ENCODE data around the gene CD109. TPM values are rescaled to one million over a fixed set of nuclear protein-coding genes. Genes with fewer than 3 reads are reported as not detected.

CD109 gene
- total RNA-seq, 2 experiments from 2014 or later: 7.2 to 9.1 TPM

DNA sequence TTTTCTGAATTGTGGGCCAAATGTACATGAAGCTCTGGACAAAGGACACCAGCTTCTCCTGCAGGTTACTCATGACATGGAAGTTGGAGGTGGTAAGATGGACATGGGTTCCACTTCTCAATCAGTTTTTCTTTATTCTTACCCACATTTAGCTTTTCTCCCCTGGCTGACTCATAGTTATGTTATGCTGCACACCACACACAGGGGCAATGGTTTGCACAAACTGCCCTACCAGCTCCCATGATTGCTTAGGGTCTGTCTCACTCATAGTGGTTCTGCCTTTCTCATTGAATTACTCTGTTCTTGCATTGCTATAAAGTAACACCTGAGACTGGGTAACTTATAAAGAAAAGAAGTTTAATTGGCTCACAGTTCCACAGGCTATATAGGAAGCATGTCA lies 4.5 kb upstream of the CD109 start:
- Mint-ChIP-seq H3K4me3 (no peak overlapping the region), H3K4me1 (ENCODE audit: low read depth) (peaks cover 22% of the 10 kb centered on the region), H3K36me3 (peaks cover 3% of the 10 kb centered on the region), H3K27me3 (peaks cover 16% of the 10 kb centered on the region), H3K27ac (no peak overlapping the region), H3K9me3 (no peaks in the 10 kb centered on the region)
- intact Hi-C loops (cut with micrococcal nuclease): no loop called here
- peak; percentile 24 for DNase-seq
- POLR2A ChIA-PET: no interaction called here
- CTCF ChIA-PET: interaction anchor here (0.8 to 4.5 kb wide), 3 partner anchors 13 to 46 kb away, joined by 4 to 30 read pairs (median 4); no protein-coding TSS in a partner anchor

DNA sequence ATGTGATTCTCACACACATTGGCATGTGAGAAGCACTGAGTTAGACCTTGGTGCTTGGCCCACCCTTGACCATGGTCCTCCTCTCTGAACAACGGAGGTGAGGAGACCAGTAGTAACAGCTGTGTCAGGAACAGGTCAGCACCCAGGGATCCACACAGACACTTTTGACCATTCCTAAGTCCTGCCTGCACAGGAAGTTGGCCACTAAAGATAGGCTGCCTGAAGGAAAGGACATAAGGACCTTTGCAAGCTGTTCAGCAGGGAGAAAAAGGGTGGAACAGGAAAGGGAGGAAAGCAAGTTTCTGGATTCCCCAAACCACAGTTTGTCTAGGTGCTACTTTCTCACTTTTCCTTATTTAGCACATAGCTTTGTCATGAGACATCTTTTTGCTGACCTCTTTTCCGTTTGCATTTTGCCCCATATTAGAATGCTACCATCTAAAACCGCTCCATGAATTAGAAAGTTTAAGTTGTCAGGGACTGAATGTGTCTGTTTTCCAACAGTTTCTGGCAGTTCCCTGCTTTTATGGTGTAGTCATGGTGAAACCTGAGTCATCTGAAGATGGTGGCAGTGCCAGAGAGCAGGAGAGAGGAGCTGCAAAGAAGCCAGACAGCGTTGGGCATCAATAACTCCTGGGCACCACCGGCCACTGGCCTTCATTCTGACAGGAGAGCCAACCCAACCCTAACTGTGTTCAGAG lies 1.1 kb upstream of the CD109 start:
- peaks cover 36% of the 10 kb centered on the region for H3K4me1 Mint-ChIP-seq (ENCODE audit: low read depth)
- POLR2A ChIA-PET: interaction anchor here (1.0 to 1.5 kb wide), 2 partner anchors 173 to 175 kb away, joined by 3 to 5 read pairs; no protein-coding TSS in a partner anchor
- peaks cover 17% of the 10 kb centered on the region for H3K27me3 Mint-ChIP-seq
- H3K9me3 Mint-ChIP-seq: no peaks in the 10 kb centered on the region
- DNase-seq: peak; percentile 21
- CTCF ChIA-PET: interaction anchor here (0.5 to 2.4 kb wide), 6 partner anchors 9 to 109 kb away, joined by 3 to 8 read pairs (median 4); no protein-coding TSS in a partner anchor
- H3K27ac Mint-ChIP-seq: peak overlapping the region; percentile 81
- intact Hi-C loops (cut with micrococcal nuclease): loop anchor here (1.0 to 2.0 kb wide), 6 partner anchors 27 to 1548 kb away; partner anchors contain the start of genes COX7A2 and EEF1A1
- H3K4me3 Mint-ChIP-seq: peak overlapping the region; percentile 80
- H3K36me3 Mint-ChIP-seq: peaks cover 14% of the 10 kb centered on the region

DNA sequence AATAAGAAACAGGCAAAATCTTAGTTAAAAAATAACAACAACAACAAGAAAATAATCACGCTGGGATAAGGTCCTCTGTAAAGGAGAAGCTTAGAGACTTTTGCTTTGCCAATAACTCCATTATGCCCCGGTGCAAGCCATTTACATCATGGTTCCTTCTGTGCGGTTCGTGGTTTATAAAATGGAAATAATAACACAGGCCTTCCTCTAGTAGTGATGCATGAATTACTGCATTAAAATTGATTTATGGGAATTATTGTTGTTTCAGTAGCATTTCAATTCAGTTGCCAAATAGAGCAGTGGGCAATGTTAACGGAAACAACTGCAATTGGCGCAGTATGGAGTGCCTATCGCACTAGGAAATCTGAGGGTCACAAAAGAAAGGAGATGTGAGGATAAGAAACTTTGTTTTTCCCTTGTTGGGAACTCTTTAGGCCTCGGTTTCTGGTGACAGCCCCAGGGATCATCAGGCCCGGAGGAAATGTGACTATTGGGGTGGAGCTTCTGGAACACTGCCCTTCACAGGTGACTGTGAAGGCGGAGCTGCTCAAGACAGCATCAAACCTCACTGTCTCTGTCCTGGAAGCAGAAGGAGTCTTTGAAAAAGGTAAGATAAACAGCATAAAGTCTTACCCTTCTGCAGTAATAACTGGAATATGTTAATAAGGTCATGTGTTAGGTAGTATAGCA lies 1.1 kb downstream of the CD109 start:
- Mint-ChIP-seq H3K27me3 (peaks cover 8% of the 10 kb centered on the region), H3K27ac (peak overlapping the region; percentile 90), H3K4me3 (peak overlapping the region; percentile 80), H3K36me3 (peaks cover 16% of the 10 kb centered on the region), H3K4me1 (ENCODE audit: low read depth) (peaks cover 35% of the 10 kb centered on the region), H3K9me3 (no peaks in the 10 kb centered on the region)
- POLR2A ChIA-PET: no interaction called here
- peak; percentile 16 for DNase-seq
- intact Hi-C loops (cut with micrococcal nuclease): no loop called here
- CTCF ChIA-PET: interaction anchor here (1.0 kb wide), 1 partner anchor 45 kb away, joined by 4 read pairs; no protein-coding TSS in a partner anchor

DNA sequence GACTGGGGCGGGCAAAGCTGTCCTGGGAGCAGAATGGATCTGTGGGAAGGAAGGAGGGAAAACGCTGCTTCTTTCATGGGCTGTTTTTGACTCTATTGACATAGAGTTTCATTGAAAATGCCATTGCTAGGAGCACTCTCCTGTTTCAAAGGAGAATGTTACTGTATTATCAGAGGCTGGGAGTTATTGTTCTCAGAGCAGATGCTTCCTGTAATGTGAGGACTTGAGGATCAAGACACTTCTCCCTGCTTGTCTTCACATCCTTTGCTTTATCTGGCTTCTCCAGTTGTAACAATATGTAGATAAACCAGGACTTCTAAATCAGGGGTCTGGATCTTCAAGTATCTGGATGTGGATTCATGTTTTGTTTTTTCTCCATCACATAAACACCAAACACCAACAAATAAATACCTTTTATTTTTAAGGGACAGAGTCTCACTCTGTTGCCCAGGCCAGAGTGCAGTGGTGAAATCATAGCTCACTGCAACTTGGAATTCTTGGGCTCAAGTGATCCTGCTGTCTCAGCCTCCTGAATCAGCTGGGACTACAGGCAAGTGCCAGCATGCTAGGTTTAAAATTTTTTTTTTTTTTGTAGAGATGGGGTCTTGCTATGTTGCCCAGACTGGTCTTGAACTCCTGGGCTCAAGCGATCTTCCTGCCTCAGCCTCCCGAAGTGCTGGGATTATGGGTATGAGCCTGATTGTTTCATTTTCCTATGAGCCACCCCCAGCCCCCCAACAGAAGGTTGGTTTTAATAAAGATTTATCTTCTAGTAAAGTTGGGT lies 3.9 kb downstream of the CD109 start:
- H3K9me3 Mint-ChIP-seq: no peaks in the 10 kb centered on the region
- H3K4me1 Mint-ChIP-seq (ENCODE audit: low read depth): peaks cover 38% of the 10 kb centered on the region
- peaks cover 18% of the 10 kb centered on the region for H3K36me3 Mint-ChIP-seq
- intact Hi-C loops (cut with micrococcal nuclease): no loop called here
- no peak overlapping the region for H3K4me3 Mint-ChIP-seq
- POLR2A ChIA-PET: no interaction called here
- H3K27ac Mint-ChIP-seq: no peak overlapping the region
- no peak for DNase-seq
- CTCF ChIA-PET: interaction anchor here (1.7 kb wide), 1 partner anchor 24 kb away, joined by 5 read pairs; no protein-coding TSS in a partner anchor
- peaks cover 4% of the 10 kb centered on the region for H3K27me3 Mint-ChIP-seq

DNA sequence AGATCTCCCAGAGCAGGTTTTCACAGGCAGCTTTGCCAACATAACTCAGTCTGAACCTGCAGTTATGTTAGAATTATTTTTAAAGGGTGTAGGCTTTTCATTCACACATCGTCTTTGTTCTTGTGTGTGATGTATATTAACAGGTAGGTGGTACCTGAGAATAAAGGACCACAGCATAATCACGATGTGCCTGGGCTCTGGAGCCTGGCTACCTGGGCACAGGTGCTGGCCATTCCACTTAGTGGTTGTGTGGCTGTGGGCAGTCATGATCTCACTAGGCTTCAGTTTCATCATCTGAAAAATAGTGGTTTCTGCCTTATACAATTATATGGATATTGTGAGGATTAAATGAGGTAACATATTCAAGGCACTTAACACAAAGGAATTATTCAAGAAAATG lies 6.4 kb downstream of the CD109 start:
- CTCF ChIA-PET: interaction anchor here (0.7 to 1.3 kb wide), 5 partner anchors 26 to 1565 kb away, joined by 3 to 4 read pairs (median 3); no protein-coding TSS in a partner anchor
- Mint-ChIP-seq H3K27me3 (peaks cover 4% of the 10 kb centered on the region), H3K27ac (no peak overlapping the region), H3K4me3 (no peak overlapping the region), H3K4me1 (ENCODE audit: low read depth) (peaks cover 21% of the 10 kb centered on the region), H3K9me3 (no peaks in the 10 kb centered on the region), H3K36me3 (peaks cover 18% of the 10 kb centered on the region)
- POLR2A ChIA-PET: no interaction called here
- intact Hi-C loops (cut with micrococcal nuclease): no loop called here
- DNase-seq: no peak

DNA sequence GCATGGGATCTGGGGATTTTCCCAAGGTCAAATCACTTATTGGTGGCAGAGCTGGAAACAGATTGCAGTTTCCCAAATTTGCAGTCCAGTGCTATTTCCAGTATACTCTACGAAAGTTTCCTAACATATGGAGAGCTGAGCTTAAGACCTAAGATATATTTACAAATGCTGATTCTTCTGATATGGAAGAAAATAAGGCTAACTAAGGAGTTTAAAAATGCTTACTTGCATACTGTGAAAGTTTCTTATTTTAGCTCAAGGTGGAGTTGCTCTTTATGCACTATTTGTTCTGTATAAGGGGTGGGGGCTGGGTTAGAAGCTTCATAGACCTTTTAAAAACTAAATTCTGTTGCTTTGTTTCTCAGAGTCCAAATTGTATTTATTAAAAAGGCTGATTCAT lies 7.5 kb downstream of the CD109 start:
- peaks cover 4% of the 10 kb centered on the region for H3K27me3 Mint-ChIP-seq
- peaks cover 14% of the 10 kb centered on the region for H3K36me3 Mint-ChIP-seq
- no peak overlapping the region for H3K4me3 Mint-ChIP-seq
- peaks cover 15% of the 10 kb centered on the region for H3K4me1 Mint-ChIP-seq (ENCODE audit: low read depth)
- no peak for DNase-seq
- intact Hi-C loops (cut with micrococcal nuclease): no loop called here
- POLR2A ChIA-PET: no interaction called here
- H3K27ac Mint-ChIP-seq: no peak overlapping the region
- CTCF ChIA-PET: interaction anchor here (0.8 to 1.3 kb wide), 5 partner anchors 8 to 33 kb away, joined by 3 to 4 read pairs (median 3); no protein-coding TSS in a partner anchor
- no peaks in the 10 kb centered on the region for H3K9me3 Mint-ChIP-seq

DNA sequence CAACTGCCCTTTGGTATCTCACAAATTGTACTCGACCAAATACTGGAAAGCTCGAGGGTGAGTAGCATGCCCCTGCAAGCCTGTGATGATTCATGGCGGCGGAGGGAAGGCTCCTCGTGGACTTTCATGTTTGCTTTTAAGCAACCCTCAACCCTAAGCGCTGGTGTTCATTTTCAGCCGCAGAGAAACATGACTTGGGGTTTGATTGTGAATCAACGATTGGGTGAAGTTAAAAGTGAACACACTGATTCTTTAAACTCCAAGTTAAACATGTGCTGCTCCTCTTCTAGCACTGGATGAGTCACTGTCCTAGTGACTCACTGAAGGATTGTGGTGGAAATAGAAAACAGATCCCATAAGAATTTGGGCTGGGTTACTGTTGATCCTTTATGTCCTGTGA lies 8.3 kb downstream of the CD109 start:
- CTCF ChIA-PET: interaction anchor here (0.9 to 1.3 kb wide), 2 partner anchors 9 to 29 kb away, joined by 3 to 4 read pairs; no protein-coding TSS in a partner anchor
- Mint-ChIP-seq H3K27ac (no peak overlapping the region), H3K36me3 (peaks cover 10% of the 10 kb centered on the region), H3K4me3 (no peak overlapping the region), H3K9me3 (no peaks in the 10 kb centered on the region), H3K4me1 (ENCODE audit: low read depth) (peaks cover 15% of the 10 kb centered on the region), H3K27me3 (peaks cover 4% of the 10 kb centered on the region)
- peak; percentile 63 for DNase-seq
- intact Hi-C loops (cut with micrococcal nuclease): no loop called here
- POLR2A ChIA-PET: interaction anchor here (1.5 kb wide), 1 partner anchor 10 kb away, joined by 3 read pairs; no protein-coding TSS in a partner anchor

DNA sequence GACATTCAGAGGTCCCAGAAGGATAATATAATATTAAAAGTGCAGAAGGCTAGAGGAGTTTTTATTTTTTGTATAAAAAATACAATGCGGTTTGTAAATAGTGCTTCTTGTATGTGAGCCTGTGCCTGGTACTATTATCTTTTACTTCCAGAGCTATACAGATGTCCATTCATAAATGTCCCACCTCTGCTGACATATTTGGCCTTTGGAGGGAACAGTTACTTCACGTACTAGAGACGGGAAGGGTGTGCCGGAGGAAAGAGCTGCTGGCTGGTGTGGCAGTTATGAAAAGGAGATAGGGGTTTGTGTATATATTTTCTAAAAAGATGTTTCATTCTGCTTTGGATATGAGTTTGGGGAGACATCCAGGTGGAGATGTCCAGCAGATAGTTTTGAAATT lies 8.8 kb downstream of the CD109 start:
- H3K9me3 Mint-ChIP-seq: no peaks in the 10 kb centered on the region
- no peak overlapping the region for H3K27ac Mint-ChIP-seq
- no peak for DNase-seq
- CTCF ChIA-PET: no interaction called here
- H3K36me3 Mint-ChIP-seq: peaks cover 9% of the 10 kb centered on the region
- POLR2A ChIA-PET: interaction anchor here (1.5 kb wide), 1 partner anchor 9 kb away, joined by 3 read pairs; no protein-coding TSS in a partner anchor
- H3K27me3 Mint-ChIP-seq: peaks cover 2% of the 10 kb centered on the region
- H3K4me3 Mint-ChIP-seq: no peak overlapping the region
- H3K4me1 Mint-ChIP-seq (ENCODE audit: low read depth): peaks cover 13% of the 10 kb centered on the region
- intact Hi-C loops (cut with micrococcal nuclease): no loop called here

DNA sequence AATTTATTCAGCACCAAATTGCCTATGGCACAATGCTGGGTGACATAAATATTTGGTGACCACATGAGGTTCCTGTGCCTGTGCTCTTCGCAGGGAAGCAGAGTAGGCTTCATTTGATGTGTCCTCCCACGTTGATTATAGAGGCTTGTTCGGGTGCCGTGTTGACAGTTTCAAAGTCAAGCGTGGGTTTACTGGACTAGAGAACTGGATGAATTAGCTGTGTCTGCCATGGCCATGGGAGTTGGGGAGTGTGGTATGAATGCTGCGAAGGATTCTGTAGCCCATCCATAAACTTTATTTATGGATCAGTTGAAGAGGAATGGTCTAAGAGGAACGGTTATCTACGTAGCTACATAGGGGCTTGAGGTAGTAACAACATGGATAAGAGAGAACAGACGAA lies 11.0 kb downstream of the CD109 start:
- Mint-ChIP-seq H3K9me3 (no peaks in the 10 kb centered on the region), H3K27me3 (peaks cover 2% of the 10 kb centered on the region), H3K4me3 (no peak overlapping the region), H3K4me1 (ENCODE audit: low read depth) (peaks cover 10% of the 10 kb centered on the region), H3K27ac (no peak overlapping the region), H3K36me3 (peaks cover 6% of the 10 kb centered on the region)
- ChIA-PET POLR2A (no interaction called here), CTCF (interaction anchor here (1.1 to 1.8 kb wide), 4 partner anchors 26 to 1502 kb away, joined by 3 to 8 read pairs (median 3); no protein-coding TSS in a partner anchor)
- intact Hi-C loops (cut with micrococcal nuclease): no loop called here
- DNase-seq: no peak

DNA sequence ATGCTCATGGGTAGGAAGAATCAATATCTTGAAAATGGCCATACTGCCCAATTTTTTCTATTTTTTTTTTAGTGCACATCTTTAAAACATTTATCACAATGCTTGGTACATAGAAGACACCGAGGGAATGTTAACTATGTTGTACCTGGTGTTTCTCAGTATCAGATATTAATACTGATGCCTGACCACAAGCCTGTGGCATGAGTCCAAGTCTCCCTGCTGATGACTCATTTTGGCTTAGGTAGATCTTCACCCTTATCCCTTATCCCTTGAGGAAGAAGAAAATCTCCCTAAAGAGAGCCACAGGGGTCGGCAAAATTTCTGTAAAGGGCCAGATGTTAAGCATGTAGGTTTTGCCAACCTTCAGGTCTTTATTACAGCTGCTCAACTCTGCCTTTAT lies 14.5 kb downstream of the CD109 start:
- H3K9me3 Mint-ChIP-seq: no peaks in the 10 kb centered on the region
- DNase-seq: no peak
- peaks cover 2% of the 10 kb centered on the region for H3K4me1 Mint-ChIP-seq (ENCODE audit: low read depth)
- CTCF ChIA-PET: no interaction called here
- no peak overlapping the region for H3K4me3 Mint-ChIP-seq
- intact Hi-C loops (cut with micrococcal nuclease): no loop called here
- no peak overlapping the region for H3K27ac Mint-ChIP-seq
- peaks cover 3% of the 10 kb centered on the region for H3K36me3 Mint-ChIP-seq
- POLR2A ChIA-PET: no interaction called here
- no peaks in the 10 kb centered on the region for H3K27me3 Mint-ChIP-seq

DNA sequence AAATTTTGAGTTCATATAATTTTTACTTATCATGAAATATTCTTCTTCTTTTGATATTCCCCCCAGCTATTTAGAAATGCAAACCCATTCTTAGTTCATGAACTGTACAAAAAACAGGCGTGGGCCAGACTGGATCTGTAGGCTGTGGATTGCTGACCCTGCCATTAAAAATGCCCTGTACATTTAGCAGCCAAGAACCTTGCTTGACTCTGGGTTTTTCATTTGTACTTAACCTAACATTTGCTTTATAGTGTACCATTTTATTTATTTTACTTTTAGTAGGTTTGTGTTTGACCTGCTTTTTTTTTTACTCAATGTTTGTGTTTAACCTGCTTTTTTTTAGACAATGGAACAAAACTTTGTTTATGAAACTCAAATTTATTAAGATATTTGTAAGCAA lies 14.9 kb downstream of the CD109 start:
- Mint-ChIP-seq H3K27ac (no peak overlapping the region), H3K36me3 (peaks cover 3% of the 10 kb centered on the region), H3K4me3 (no peak overlapping the region), H3K9me3 (no peaks in the 10 kb centered on the region), H3K27me3 (no peaks in the 10 kb centered on the region), H3K4me1 (ENCODE audit: low read depth) (peaks cover 2% of the 10 kb centered on the region)
- ChIA-PET POLR2A (no interaction called here), CTCF (no interaction called here)
- no peak for DNase-seq
- intact Hi-C loops (cut with micrococcal nuclease): no loop called here

Data from activated CD4-positive, alpha-beta memory T cell treated with anti-CD3 and anti-CD28 coated beads for 36 hours (primary cell).